Ishikawa (cell line): ENCODE measurements around the gene IKZF3.

Source experiments
- CEBPB ChIP-seq: IDR thresholded peaks from 2 replicates; pipeline ENCODE4 v1.6.1; 2012
- CREB1 ChIP-seq: IDR thresholded peaks from 2 replicates; pipeline ENCODE4 v1.6.1; 2012; ENCODE audit warnings: low read depth
- EGR1 ChIP-seq: IDR thresholded peaks from 2 replicates; pipeline ENCODE4 v1.6.1; 2012
- EP300 ChIP-seq: IDR thresholded peaks from 2 replicates; pipeline ENCODE4 v1.6.1; 2012; ENCODE audit warnings: borderline replicate concordance
- FOXM1 ChIP-seq: IDR thresholded peaks from 2 replicates; pipeline ENCODE4 v1.6.1; 2012; ENCODE audit warnings: low read depth, borderline replicate concordance
- NFIC ChIP-seq: IDR thresholded peaks from 2 replicates; pipeline ENCODE4 v1.6.1; 2012
- RAD21 ChIP-seq: IDR thresholded peaks from 2 replicates; pipeline ENCODE4 v1.6.1; 2012; ENCODE audit warnings: low read depth
- REST ChIP-seq: IDR thresholded peaks from 2 replicates; pipeline ENCODE4 v1.6.1; 2012; ENCODE audit warnings: low read depth, mild to moderate bottlenecking
- TAF1 ChIP-seq: IDR thresholded peaks from 2 replicates; pipeline ENCODE4 v1.6.1; 2012; ENCODE audit warnings: low read depth, mild to moderate bottlenecking
- TCF12 ChIP-seq: IDR thresholded peaks from 2 replicates; pipeline ENCODE4 v1.6.1; 2012; ENCODE audit warnings: low read depth
- TEAD4 ChIP-seq: IDR thresholded peaks from 2 replicates; pipeline ENCODE4 v1.6.1; 2012
- USF1 ChIP-seq: IDR thresholded peaks from 2 replicates; pipeline ENCODE4 v1.6.1; 2012
- YY1 ChIP-seq: IDR thresholded peaks from 2 replicates; pipeline ENCODE4 v1.6.1; 2012; ENCODE audit warnings: low read depth
- ZBTB7A ChIP-seq: IDR thresholded peaks from 2 replicates; pipeline ENCODE4 v1.6.1; 2012; ENCODE audit warnings: low read depth
- TF ChIP-seq, protein P1 (sequence below): IDR thresholded peaks from 2 replicates; pipeline ENCODE4 v1.6.1; 2012

IKZF3 gene

DNA sequence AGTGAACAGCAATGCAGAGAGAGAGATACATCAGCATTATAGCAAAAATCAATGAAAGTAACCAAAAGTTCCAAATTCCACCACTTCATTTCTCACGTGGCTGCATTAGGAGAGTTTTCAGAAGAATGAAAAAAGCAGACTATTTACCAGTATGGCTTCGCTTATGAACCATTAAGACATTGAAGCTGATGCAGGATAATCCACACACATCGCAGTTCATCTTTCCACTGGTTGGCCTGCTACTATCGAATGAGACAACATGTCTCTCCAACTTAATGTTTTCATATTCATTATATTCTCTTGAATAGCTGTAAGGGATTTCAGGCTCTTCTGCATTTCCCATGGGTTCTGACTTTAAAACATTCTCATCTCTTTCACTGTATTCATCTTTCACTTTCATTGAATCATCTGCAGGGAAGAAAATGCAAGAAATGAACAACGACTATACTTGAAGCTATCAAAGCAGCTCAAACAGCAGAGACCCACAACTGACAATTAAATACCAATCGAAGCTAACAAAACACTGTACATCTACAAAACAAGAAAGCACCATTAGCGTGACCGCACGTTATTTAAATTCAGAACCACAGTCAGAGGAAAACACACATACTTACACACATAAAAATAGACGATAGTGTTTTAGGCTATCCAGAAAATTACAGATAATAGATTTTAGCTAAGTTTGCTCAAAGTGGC lies 71.4 kb downstream of the IKZF3 start:
- no peak for TF ChIP-seq NFIC
- no peak for TF ChIP-seq EP300
- TF ChIP-seq REST: no peak
- TF ChIP-seq FOXM1: no peak
- no peak for TF ChIP-seq TAF1
- TF ChIP-seq ZBTB7A: no peak
- TF ChIP-seq CREB1: no peak
- no peak for TF ChIP-seq RAD21
- TF ChIP-seq TEAD4: no peak
- TF ChIP-seq EGR1: no peak
- TF ChIP-seq, protein P1, sequence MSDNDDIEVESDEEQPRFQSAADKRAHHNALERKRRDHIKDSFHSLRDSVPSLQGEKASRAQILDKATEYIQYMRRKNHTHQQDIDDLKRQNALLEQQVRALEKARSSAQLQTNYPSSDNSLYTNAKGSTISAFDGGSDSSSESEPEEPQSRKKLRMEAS: no peak
- TF ChIP-seq USF1: no peak
- no peak for TF ChIP-seq YY1
- no peak for TF ChIP-seq TCF12
- TF ChIP-seq CEBPB: no peak

GRCh38 chr17:39791111-39791992 lies 72.8 kb downstream of the IKZF3 start:
- TF ChIP-seq TCF12 (no peak), CREB1 (no peak), USF1 (no peak), EGR1 (no peak), TEAD4 (no peak), ZBTB7A (no peak), RAD21 (no peak), TAF1 (no peak), CEBPB (no peak), NFIC (no peak), FOXM1 (no peak), REST (no peak), EP300 (no peak), YY1 (no peak)
- TF ChIP-seq, protein P1: no peak

DNA sequence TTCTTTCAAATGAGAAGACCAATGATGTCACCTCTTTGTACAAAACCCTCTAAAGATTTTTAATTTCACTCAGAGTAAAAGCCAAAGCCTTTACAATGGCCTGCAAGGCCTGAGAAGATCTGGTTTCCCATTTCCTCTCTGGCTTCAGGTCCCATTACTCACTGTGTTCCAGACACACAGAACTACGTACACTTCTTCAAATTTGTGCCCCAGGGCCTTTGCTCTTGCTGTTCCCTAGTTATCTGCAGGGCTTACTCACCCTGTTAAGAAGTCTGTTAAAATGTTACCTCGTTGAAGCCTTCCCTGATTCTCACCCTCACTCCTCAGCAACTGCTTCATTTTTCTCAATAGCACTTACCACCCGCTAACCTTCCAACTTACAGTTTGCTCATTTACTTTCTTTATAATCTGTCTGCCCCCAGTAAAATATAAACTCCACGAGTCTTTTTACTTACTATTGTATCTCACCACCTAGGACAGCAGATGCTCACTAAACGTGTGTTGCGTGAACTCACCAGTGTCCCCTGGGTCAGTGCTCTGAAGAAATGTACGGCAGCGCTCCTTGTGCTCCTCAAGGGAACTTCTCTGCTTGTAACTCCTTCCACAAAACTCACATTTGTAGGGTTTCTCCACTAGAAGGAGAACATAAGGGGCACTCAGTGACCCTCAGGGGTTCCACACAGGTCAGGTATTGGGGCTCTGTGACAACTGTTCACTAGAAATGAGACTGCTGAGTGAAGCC lies 76.2 kb downstream of the IKZF3 start:
- TF ChIP-seq ZBTB7A: no peak
- no peak for TF ChIP-seq EGR1
- no peak for TF ChIP-seq CEBPB
- TF ChIP-seq TEAD4: no peak
- TF ChIP-seq, protein P1: no peak
- no peak for TF ChIP-seq NFIC
- TF ChIP-seq YY1: no peak
- no peak for TF ChIP-seq CREB1
- TF ChIP-seq REST: no peak
- TF ChIP-seq TAF1: no peak
- TF ChIP-seq RAD21: no peak
- TF ChIP-seq EP300: no peak
- no peak for TF ChIP-seq TCF12
